Sigmoid colon (tissue), 4 donors: Measurements from ENCODE around the gene PLXNB1.

Source experiments
- POLR2A ChIP-seq, 2 donors: fragments of 450-650 bp; IDR thresholded peaks; one replicate each; pipeline ENCODE4 v1.6.1; 2016; ENCODE audit warnings: antibody characterized with exemption in 2 of 2, mild to moderate bottlenecking in 2 of 2, moderate library complexity in 2 of 2
- POLR2AphosphoS5 ChIP-seq, 4 donors: sonication (generic); formaldehyde crosslinking; IDR thresholded peaks; one replicate each; pipeline ENCODE4 v1.6.1; 2017; ENCODE audit warnings: antibody characterized with exemption in 4 of 4

- TF ChIP-seq POLR2AphosphoS5 (IDR thresholded peaks at IDR 0.05) (no peak), POLR2A (IDR thresholded peaks at IDR 0.05) (no peak)
Measured at GRCh38 chr3:48456456-48456855, 26.6 kb upstream of the PLXNB1 start.
